Ovary (tissue), 9 donors: ENCODE results near the gene PKD2. TPM values are rescaled to one million over a fixed set of nuclear protein-coding genes. Genes with fewer than 3 reads are reported as not detected.

Experiments
- DNase-seq, 5 donors: peaks; one replicate each; pipeline ENCODE4 v3.0.0-alpha.2; 2019 to 2020
- H3K27ac ChIP-seq, 2 donors: fragments of 200-600 bp; one replicate each; pipeline versions ENCODE4 v1.5.1 to v1.8.0; 2019 to 2022
- H3K27me3 ChIP-seq: fragments of 200-600 bp; one replicate; pipeline ENCODE4 v1.8.0; 2022
- H3K36me3 ChIP-seq: fragments of 200-600 bp; sonication (generic); one replicate; pipeline ENCODE4 v1.5.1; 2019
- H3K4me1 ChIP-seq: one replicate; pipeline ENCODE4 v1.8.1; 2013; ENCODE audit warnings: mild to moderate bottlenecking, moderate library complexity; ENCODE audit not compliant: insufficient read depth
- H3K4me3 ChIP-seq: fragments of 200-600 bp; sonication (generic); one replicate; pipeline ENCODE4 v1.5.1; 2017
- H3K9me3 ChIP-seq, 2 donors: fragments of 200-600 bp in 1 of 2; sonication (generic) in 1 of 2; one replicate each; pipeline versions ENCODE4 v1.5.1 to v1.8.1; 2013 to 2019; ENCODE audit warnings: mild to moderate bottlenecking in 1 of 2, moderate library complexity in 1 of 2
- EP300 ChIP-seq: sonication (generic); formaldehyde crosslinking; IDR thresholded peaks from one replicate; pipeline ENCODE4 v1.6.1; 2017; ENCODE audit warnings: antibody characterized with exemption
- POLR2A ChIP-seq: fragments of 450-650 bp; IDR thresholded peaks from one replicate; pipeline ENCODE4 v1.6.1; 2017; ENCODE audit warnings: antibody characterized with exemption, mild to moderate bottlenecking, moderate library complexity
- WGBS, 3 donors: extraction: QIAGEN DNeasy Blood & Tissue Kit in 1 of 3; methylation state at CpG; one replicate each; pipeline versions ENCODE4 v1.1.5 to v1.1.7; 2013 to 2017; 5-methylcytosine and 5-hydroxymethylcytosine counted together
- intact Hi-C, 4 donors: fragments of 100-400 bp; cut with DNase I; formaldehyde crosslinking; loops; one replicate each; pipeline versions ENCODE4 v1.11.0 to v1.15.1; 2022 to 2023
- polyA plus RNA-seq, 2 donors: library from polyadenylated mRNA; stranded (reverse); fragments of 200-250 nt in 1 of 2; fragments of 350-450 nt in 1 of 2; fragmentation: Illumina TruSeq in 1 of 2; extraction: RNeasy Lipid Tissue Mini Kit (QIAGEN cat#74804) in 1 of 2; gene quantifications; one replicate each; pipeline ENCODE4 v1.2.3, GENCODE V29; 2013 to 2014
- total RNA-seq, 7 donors: library from RNA; depleted of rRNA in 2 of 7; stranded (reverse); fragments of >200 nt in 2 of 7; fragmentation: NEBNext Ultra II Directional in 3 of 7; extraction: Animal tissue kit (Norgen Biotek cat#: 25700) in 3 of 7; gene quantifications; one replicate each; pipeline versions ENCODE4 v1.1.0 to v1.2.4, GENCODE V29; 2016 to 2023
- TF ChIP-seq, protein P1 (sequence below), 3 donors: fragments of 450-650 bp in 2 of 3; fragments of 200-600 bp in 1 of 3; IDR thresholded peaks; one replicate each; pipeline versions ENCODE4 v1.5.1 to v1.8.0; 2016 to 2022; ENCODE audit warnings: antibody characterized with exemption in 3 of 3, mild to moderate bottlenecking in 1 of 3
- donor health status: DM: no; HTN: no; CAD: no; lungs with moderate emphysema.
- donor health status: DM: no; HTN: no; CAD: no.
- donor health status: Bipolar disorder and iron deficiency.
- donor health status: DM: yes; HTN: yes; CAD: no.
- donor health status: DM: no; HTN: no; CAD: no.
- donor health status: DM: yes; HTN: yes; CAD: no.

The PKD2 gene
- total and polyA plus RNA-seq, 9 donors: 35.7 to 66.9 (median 52.5) TPM

DNA sequence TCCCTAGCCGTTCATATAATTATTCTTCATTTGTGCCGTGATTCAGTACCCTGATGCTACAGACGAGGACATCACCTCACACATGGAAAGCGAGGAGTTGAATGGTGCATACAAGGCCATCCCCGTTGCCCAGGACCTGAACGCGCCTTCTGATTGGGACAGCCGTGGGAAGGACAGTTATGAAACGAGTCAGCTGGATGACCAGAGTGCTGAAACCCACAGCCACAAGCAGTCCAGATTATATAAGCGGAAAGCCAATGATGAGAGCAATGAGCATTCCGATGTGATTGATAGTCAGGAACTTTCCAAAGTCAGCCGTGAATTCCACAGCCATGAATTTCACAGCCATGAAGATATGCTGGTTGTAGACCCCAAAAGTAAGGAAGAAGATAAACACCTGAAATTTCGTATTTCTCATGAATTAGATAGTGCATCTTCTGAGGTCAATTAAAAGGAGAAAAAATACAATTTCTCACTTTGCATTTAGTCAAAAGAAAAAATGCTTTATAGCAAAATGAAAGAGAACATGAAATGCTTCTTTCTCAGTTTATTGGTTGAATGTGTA, 24.9 kb upstream of the PKD2 start:
- no peaks in the 10 kb centered on the region for H3K4me1 ChIP-seq
- no peaks in the 10 kb centered on the region for H3K36me3 ChIP-seq
- TF ChIP-seq, protein P1, sequence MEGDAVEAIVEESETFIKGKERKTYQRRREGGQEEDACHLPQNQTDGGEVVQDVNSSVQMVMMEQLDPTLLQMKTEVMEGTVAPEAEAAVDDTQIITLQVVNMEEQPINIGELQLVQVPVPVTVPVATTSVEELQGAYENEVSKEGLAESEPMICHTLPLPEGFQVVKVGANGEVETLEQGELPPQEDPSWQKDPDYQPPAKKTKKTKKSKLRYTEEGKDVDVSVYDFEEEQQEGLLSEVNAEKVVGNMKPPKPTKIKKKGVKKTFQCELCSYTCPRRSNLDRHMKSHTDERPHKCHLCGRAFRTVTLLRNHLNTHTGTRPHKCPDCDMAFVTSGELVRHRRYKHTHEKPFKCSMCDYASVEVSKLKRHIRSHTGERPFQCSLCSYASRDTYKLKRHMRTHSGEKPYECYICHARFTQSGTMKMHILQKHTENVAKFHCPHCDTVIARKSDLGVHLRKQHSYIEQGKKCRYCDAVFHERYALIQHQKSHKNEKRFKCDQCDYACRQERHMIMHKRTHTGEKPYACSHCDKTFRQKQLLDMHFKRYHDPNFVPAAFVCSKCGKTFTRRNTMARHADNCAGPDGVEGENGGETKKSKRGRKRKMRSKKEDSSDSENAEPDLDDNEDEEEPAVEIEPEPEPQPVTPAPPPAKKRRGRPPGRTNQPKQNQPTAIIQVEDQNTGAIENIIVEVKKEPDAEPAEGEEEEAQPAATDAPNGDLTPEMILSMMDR (IDR thresholded peaks at IDR 0.05): no peak
- TF ChIP-seq EP300 (no peak), POLR2A (no peak)
- no peaks in the 10 kb centered on the region for H3K9me3 ChIP-seq
- WGBS, 3 donors: 79 to 91% (median 82%) methylated on average over 13 of the region's 13 CpGs
- intact Hi-C loops: no loop called here
- no peak overlapping the region for H3K27ac ChIP-seq
- DNase-seq: no peak
- no peak overlapping the region for H3K4me3 ChIP-seq
- peaks cover 2% of the 10 kb centered on the region for H3K27me3 ChIP-seq

DNA sequence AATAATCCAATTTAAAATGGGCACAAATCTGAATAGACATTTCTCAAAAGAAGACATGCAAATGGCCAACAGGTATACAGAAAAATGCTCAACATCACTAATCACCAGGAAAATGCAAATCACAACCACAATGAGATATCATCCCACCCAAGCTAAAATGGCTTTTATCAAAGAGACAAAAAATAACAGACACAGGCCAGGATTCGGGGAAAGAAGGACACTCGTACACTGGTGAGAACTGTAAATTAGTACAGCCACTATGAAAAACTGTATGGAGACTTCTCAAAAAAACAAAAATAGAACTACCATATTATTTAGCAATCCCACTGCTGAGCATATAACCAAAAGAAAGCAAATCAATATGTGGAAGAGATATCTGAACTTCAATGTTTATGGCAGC, 23.4 kb upstream of the PKD2 start:
- peaks cover 2% of the 10 kb centered on the region for H3K27me3 ChIP-seq
- H3K9me3 ChIP-seq: no peaks in the 10 kb centered on the region
- no peak for TF ChIP-seq EP300
- TF ChIP-seq POLR2A: no peak
- TF ChIP-seq, protein P1 (IDR thresholded peaks at IDR 0.05): no peak
- no peaks in the 10 kb centered on the region for H3K36me3 ChIP-seq
- no peaks in the 10 kb centered on the region for H3K4me1 ChIP-seq
- WGBS, 3 donors: 85 to 93% (median 90%) methylated on average over 2 of the region's 2 CpGs
- no peak overlapping the region for H3K4me3 ChIP-seq
- intact Hi-C loops: no loop called here
- no peak for DNase-seq
- H3K27ac ChIP-seq: no peak overlapping the region

DNA sequence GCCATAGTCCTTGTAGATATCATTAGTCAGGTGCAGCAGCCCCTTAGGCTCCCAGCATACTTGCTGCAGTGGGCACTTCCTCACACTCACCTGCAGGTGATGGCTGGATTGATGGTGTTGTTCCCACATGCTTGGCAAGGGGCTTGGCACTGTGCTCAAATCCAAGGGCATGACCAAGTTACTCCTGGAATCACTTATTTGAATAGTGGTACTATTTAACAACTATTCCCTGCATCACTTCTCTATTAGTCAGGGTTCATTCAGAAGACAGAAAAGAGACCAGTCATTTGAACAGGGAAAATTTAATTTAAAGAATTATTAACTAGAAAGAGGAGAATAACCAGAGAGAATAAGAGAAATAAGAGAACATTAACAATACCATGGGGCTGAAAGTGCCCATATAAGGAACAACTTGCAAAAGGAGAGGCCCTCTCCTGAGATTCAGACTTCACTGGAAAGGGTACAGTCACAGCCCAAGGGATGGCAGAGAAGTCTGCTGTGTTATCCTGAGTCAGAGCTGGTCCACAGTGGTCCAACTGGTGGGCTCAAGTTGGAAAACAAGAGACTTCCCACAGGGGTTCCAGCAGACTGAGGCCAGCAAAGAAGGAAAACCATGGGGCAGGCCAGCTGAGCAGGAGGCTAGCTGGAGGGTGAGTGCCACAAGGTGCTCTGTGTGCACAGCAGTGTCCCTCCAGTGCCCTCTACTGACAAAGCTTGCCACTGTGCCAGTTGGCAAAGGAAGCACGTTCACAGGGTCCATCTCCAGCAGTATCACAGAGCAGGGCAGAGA, 22.1 kb upstream of the PKD2 start:
- no peaks in the 10 kb centered on the region for H3K4me1 ChIP-seq
- WGBS, 3 donors: 7 to 13% (median 9%) methylated on average over 1 of the region's 1 CpG
- H3K36me3 ChIP-seq: no peaks in the 10 kb centered on the region
- intact Hi-C loops: no loop called here
- no peak overlapping the region for H3K27ac ChIP-seq
- H3K4me3 ChIP-seq: no peak overlapping the region
- DNase-seq: no peak
- TF ChIP-seq, protein P1 (IDR thresholded peaks at IDR 0.05): no peak
- TF ChIP-seq POLR2A (no peak), EP300 (no peak)
- H3K27me3 ChIP-seq: peaks cover 2% of the 10 kb centered on the region
- no peaks in the 10 kb centered on the region for H3K9me3 ChIP-seq

DNA sequence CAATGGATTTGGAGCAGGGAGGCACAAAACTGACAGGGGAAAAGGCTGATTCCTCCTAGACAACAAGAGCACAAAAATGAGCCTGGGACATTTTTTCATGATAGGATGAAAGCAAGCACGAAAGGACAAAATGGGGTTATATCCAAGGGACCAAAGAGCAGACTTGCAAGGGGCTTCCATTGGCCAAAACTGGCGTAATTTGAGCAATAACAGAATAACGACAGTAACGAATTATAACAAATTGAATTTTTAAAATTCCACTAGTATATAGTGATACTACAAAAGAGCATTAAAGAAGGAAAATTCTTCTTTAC, 21.6 kb upstream of the PKD2 start:
- intact Hi-C loops: no loop called here
- 54 to 75% (median 61%) methylated on average over 4 of the region's 4 CpGs for WGBS, 3 donors
- TF ChIP-seq, protein P1 (IDR thresholded peaks at IDR 0.05): no peak
- TF ChIP-seq EP300 (no peak), POLR2A (no peak)

More for the DNA sequence above, 21.6 kb upstream of the PKD2 start:
- H3K36me3 ChIP-seq: no peaks in the 10 kb centered on the region
- no peaks in the 10 kb centered on the region for H3K4me1 ChIP-seq
- H3K9me3 ChIP-seq: no peaks in the 10 kb centered on the region
- DNase-seq: no peak
- no peak overlapping the region for H3K4me3 ChIP-seq
- no peak overlapping the region for H3K27ac ChIP-seq
- H3K27me3 ChIP-seq: peaks cover 1% of the 10 kb centered on the region
